HG03139 (cell line): ENCODE results near the gene EEF2K.
"Not testable (repeated sequence)": the region's sequence is repeated elsewhere in the genome, so short reads cannot be mapped to it uniquely, and the experiment has no call there.

ENCODE experiments used
- ATAC-seq: cut with Tn5 transposase; IDR thresholded peaks from one replicate; pipeline ENCODE4 v1.9.1; 2021; ENCODE audit not compliant: unreplicated experiment

Gene EEF2K

DNA sequence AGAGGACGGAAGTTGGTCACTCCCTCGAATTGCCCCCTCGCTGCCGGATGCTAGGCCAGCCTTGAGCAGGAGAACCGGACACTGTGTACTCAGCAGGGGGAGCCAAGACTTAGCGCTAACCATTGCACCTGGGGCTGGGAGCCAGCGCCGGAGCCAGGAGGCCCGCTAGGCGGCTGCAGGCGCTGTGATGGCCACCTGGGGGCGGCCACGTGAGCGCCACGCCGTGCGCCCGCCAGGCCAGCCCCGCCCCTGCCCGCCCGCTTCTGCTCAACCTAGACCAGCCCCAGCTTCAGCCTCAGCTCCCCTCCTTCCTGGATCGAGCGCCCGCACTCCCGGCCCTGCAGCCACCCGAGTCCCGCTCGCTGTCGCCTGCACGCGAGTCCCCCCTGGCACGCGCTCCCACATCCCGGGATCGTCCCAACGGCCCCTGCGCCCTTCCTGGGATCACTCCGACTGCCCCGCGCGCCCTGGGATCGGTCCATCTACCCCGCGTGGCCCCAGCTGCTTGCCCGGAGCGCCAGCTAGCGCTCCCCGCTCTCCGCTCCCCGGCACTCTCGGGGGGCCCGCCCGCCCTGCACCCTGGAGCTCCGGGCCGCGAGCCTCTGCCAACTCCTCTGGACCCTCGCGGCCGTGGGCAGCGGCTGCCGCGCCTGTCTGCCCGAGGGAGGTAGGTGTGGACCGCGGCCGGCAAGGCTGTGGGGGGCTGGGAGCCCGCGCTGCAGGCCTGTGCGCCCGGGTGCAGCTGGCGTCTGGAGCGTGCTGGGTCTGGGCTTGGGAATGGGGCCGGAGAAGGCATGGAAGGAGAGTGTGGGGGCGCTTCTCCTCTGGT is at the start of gene EEF2K:
Gene EEF2K, plus strand, starts transcription at position 266 of the 829 bp plus-strand sequence. CDS start 19,452 bp downstream, outside the sequence.
- peak; percentile 88 for ATAC-seq

DNA sequence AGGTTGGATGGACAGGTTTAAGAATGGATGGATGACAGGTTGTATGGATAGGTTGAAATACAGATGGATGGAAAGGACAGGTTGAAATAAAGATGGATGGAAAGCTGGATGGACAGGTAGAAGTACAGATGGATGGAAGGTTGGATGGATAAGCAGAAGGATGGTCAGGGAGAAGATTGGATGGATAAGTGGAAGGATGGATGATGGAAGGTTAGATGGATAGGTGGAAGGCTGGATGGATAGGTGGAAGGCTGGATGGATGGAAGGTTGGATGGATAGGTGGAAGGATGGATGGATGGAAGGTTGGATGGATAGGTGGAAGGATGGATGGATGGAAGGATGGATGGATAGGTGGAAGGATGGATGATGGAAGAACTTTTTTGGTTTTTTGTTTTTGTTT is 44.7 kb upstream of the EEF2K start:
- ATAC-seq, result no peak

DNA sequence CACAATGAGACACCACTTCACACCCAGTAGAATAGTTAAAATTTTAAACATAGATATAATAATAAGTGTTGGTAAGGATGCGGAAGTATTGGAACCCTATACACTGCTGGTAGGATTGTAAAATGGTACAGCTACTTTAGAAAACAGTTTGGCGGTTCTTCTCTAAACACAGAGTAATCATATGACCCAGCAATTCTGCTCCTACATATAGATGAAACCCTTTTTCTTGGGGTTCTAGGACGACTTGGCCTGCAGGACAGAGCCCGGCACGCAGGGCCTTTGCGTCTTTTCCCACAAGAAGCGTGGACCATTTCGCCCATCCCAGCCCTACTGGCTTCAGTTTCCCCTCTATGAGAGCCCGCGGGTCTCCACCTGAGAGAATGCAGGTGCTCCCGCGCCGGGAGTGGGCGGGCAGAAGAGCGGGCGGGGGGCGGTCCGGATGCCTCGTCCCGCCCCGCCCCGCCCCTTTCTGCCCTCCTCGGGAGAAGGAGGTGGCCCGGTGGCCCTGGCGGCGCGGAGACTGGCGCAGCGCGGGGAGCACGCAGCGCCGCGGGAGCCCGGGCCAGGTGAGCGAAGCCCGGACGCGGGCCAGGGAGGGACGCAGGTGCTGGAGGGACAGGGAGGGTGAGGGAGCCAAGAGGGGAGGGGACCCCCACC is 44.0 kb upstream of the EEF2K start, which contains the start of gene SDR42E2:
Gene SDR42E2, plus strand, starts transcription at position 508 of the 657 bp plus-strand sequence. CDS start 3,077 bp downstream, outside the sequence.
- ATAC-seq, result no peak

DNA sequence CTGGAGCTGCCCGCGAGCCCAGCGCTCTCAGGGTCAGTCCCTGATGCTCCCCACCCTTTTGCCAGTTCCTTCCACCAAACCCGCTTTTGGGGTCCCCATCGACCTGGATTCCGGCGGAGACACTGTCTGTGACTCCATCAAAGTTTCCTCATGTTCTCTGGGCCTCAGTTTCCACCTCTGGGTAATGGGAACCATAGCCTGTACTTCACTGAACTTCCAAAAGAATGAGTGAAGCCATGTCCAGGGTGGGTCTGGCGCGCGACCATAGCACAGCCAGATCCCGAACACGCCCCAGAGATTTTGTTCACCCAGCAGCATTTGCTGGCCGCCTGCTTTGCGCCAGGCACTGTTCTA is 43.4 kb upstream of the EEF2K start:
- ATAC-seq, result no peak

DNA sequence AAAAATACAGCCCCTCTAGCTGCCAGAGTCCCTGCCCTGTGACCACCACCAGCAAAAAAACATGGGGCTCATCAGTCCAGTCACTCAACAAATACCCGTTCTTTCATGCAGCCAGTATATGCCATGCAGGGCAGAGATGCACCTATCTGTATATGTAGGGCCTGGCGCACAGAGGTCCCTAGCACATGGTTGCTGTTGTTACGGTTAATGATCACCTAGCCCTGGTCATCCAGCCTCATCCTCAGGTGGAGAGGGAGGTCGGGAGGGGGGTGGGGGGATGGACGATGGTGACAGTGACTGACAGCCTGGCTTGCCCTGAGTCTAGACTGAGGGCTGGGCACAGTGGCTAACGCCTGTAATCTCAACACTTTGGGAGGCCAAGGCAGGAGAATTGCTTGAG is 42.3 kb upstream of the EEF2K start:
- no peak for ATAC-seq

DNA sequence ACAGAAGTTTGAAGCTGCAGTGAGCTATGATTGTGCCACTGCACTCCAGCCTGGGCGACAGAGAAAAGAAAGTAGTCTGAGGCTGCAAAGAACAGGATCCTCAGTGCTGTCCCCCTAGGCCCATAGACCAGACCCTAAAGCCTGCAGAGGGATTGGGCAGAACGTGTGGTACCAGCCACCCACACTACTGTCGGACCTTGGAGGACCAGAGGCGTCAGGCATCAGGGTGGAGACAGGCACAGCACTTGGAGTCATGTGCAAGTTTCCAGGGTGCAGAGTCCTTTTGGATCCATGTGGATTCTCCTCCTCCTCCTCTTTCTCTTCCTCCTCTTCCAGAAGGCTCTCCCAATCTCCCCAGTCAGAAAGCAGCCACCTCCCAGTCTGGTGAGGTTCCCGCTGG is 41.6 kb upstream of the EEF2K start:
- ATAC-seq, result no peak

DNA sequence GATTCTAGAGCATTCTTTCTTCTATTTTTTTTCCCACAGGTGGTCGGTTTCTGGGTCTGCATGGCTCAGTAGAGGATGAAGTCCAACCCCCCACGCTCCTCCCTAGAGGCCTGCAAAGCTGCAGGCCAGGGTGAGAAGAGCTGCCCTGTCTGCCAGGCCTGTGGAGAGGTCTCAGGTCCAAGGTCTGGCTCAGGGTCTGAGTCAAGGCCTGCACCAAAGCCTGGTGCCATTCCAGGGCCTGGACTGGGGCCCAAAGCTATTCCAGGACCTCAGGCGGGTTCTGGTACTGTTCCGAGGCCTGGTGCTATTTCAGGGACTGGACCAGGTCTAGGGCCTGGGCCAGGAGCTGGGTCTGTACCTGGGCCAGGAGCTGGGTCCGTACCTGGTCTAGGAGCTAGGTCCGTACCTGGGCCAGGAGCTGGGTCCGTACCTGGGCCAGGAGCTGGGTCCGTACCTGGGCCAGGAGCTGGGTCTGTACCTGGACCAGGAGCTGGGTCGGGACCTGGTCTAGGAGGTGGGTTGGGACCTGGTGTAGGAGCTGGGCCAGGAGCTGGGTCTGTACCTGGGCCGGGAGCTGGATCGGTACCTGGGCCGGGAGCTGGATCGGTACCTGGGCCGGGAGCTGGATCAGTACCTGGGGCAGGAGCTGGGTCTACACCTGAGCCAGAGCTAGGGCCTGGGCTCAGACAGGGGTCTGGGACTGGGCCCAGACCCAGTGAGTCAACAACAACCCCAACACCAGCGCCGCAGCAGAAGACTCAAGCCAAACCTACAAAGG is 40.4 kb upstream of the EEF2K start:
- no peak for ATAC-seq

DNA sequence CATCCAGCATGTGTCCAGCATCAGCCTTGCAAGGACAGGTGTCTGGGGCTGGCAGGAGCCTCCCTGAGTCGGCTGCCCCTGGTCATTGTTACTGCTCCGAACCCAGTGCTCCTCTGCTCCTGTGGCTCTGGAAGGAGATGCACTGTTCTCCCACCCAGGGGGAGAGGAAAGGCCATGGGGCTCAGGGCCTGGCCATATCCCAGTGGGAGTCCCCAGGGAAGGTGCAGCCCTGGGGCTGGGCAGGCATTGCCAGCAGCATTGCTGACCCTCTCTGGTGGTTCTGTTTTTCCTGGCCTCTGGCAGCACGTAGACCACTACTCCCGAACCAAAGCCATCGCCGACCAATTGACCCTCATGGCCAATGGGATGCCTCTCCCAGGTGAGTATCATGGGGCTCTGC is 34.1 kb upstream of the EEF2K start:
- ATAC-seq, result no peak

DNA sequence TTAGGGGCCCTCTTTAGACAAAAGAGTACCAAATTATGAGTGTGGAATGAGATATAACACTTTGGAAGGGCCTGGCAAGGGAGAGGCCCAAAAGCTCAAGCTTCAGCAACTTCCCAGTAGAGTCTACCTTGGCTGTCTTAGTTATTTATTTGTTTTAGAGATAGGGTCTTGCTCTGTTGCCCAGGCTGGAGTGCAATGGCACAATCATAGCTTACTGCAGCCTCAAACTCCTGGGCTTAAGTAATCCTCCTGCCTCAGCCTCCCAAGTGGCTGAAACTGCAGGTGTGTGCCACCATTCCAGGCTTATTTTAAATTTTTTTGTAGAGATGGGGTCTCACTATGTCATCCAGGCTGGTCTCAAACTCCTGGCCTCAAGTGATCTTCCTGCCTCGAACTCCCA is 33.4 kb upstream of the EEF2K start:
- not testable (repeated sequence) for ATAC-seq

DNA sequence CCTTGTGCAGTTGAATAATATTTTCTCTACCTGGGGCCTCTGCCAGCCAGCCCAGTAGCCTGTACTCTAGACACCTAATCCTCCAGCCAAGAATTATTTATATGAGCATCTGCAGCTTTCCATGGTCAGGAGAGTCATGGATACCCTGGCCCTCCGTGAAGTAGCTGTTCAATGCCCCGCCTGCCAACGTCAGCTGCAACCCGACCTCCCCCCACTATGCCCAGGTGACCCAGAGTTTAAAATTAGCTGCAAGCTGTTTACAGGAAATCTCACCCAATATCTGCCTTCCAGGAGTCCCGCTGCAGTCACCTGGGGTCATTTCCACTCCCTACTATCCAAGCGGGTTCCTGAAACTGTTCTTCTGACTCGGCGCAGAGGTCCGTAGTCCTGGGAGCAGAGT is 31.4 kb upstream of the EEF2K start:
- no peak for ATAC-seq

DNA sequence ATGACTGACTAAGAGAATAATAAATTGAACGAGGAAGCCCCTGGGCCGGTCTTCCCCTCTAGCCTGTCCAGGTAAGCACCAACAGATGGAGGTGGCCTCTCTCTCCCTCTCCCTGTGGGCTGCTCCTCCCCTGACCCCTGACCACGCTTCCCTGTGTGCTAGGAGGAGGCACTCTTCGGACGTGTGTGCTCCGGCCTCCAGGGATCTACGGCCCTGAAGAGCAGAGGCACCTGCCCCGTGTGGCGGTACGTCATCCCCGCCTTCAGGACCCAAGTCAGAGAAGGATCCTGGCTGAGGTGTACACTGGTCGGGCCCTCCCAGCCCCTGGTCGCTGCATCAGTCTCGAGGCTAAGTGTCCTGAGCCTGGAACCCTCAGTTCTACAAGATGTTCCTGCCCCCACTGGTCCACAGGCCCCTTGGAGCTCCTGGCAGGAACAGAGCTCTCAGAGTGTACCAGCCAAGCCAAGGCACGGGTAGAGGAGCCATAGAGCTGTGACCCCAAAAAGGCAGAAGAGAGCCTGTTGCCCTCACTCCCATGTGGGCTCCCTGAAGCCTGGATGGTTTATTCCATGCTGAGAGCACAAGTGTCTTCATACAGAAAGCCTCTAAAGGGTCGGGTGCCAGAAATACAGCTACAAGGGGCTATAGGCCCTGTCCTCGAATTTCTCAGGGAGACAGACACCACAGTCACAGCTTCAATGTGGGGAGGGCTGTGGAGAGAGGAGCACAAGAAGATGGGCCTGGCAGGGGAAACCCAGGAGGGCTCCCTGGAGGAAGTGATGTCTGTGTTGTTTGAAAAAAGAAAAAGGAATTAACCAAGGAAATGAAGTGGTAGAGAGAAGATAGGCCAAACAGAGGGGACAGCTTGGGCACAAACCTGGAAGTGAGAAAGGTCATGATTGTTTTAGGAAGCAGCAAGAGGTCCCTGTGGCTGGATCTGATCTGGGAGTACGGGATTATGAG is 27.8 kb upstream of the EEF2K start:
- no peak for ATAC-seq

DNA sequence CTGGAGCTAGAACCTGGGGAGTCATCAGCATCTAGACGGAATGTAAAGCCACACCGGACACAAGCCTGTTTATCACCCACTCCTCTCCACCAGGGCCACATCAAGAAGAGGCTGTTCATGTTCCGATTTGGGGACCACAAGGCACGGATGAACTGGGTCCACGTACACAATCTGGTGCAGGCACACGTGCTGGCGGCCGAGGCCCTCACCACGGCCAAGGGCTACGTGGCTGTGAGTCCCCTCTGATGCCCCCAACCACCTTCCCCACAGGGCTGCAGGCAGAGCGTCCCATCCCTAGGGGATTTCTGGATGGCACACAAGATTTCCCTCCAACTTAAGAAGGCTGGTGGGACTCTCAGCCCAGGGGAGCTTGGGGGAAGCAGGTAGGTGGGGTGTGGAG is 24.7 kb upstream of the EEF2K start:
- ATAC-seq, result no peak

DNA sequence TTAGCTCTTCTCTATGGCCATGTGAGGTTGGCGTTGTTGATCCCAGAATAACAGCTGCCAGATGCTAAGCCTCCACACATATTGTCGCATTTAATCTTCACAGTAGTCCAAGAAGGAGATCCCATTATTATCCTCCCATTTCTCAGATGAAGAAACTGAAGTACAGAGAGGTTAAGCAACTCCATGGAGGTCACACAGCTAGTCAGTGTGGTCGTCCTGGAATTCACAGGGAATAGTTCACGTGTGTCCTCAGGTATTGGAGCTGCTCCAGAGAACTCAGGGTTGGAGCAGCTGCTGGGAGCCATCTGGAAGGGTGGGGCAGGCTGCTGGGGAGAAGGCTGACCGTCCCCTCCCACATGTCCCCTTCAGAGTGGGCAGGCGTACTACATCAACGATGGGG is 24.2 kb upstream of the EEF2K start:
- ATAC-seq, result no peak

DNA sequence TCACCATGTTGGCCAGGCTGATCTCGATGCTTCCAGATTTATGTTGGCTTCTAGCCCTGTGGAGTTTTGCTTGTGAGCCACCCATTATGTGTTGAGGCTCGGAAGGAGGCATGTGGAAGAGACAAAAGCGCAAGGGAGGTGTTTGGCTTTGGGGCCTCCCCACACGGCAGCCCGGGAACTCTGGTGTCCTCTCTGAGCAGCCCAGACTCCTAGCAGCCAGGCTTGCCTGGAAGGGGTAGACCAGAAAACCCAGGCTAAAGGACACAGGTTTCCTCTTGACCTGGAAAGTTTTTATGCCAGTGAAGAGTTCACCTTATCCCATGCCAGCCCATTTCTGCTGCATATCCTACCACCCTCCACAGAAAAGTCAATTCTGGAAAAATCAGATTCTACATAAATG is 22.7 kb upstream of the EEF2K start:
- no peak for ATAC-seq

DNA sequence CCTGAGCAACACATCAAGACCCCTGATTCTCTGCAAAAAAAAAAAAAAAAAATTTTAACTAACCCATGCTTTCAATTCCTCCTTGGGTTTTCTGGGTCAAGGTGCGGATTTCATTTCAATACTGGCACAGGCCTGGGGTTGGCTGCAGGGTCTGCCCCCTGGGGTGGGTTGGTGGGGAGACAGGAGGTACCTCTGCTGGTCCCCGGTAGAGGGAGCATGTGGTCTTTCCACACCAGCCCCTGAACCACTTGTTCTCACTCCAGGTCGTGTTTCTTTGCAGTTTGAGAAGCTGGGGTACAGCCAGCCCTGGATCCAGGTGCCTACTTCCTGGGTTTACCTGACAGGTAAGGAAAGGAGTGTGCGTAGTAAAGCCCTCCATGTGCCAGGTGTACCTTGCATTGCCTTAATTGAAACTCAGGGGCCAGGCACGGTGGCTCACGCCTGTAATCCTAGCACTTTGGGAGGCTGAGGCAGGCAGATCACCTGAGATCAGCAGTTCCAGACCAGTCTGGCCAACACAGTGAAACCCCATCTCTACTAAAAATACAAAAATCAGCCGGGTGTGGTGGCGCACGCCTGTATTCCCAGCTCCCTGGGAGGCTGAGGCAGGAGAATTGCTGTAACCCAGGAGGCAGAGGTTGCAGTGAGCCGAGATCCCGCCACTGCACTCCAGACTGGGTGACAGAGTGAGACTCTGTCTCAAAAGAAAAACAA is 22.0 kb upstream of the EEF2K start:
- ATAC-seq, result no peak

DNA sequence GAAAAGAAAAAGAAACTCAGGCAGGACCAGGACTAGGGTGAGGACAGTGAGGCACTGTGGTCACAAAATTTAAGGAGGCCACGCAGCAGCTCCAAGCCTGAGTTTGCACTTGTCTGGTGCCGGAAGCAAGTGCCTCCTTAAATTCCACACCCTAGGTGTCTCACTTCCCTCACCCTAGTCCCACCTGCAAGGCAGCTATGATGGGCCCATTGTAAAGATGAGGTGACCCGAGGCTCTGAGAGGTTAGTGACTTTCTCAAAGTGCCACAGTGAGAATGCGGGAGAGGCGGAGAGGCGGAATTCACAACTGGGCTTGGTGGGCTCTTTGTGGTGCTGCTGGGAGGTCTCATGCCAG is 21.5 kb upstream of the EEF2K start:
- ATAC-seq, result no peak

DNA sequence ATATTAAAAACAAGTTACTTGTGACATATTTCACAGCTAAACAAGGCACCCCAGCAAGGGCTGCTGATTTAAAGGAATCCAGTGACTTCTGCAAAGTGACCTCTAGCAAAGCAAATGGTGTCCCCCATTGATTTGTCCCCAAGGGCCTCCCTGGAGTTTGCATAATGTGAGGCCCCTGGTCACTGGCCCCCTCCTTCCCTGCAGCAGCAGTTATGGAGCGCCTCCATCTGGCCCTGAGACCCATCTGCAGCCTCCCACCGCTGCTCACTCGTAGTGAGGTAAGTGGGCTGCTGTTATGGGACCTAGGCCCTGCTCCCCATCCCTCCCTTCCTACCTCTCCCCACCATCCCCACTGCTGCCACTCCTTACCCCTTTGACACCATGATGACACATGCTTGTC is 19.6 kb upstream of the EEF2K start:
- no peak for ATAC-seq

DNA sequence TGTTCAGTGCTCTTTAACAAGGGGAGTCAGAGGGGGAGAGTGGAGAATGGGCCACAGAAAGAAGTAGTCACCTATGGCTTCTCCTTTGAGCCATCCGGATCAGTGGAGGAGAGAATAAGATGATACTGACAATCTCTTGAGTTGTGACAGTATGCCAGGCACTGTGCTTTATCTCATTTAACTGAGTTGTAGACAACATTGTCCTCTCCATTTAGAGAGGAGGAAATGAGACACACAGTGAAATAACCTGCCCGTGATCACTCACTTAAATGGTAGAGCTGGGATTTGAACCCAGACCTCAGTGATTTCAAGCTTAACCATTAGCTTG is 17.8 kb upstream of the EEF2K start:
- no peak for ATAC-seq

DNA sequence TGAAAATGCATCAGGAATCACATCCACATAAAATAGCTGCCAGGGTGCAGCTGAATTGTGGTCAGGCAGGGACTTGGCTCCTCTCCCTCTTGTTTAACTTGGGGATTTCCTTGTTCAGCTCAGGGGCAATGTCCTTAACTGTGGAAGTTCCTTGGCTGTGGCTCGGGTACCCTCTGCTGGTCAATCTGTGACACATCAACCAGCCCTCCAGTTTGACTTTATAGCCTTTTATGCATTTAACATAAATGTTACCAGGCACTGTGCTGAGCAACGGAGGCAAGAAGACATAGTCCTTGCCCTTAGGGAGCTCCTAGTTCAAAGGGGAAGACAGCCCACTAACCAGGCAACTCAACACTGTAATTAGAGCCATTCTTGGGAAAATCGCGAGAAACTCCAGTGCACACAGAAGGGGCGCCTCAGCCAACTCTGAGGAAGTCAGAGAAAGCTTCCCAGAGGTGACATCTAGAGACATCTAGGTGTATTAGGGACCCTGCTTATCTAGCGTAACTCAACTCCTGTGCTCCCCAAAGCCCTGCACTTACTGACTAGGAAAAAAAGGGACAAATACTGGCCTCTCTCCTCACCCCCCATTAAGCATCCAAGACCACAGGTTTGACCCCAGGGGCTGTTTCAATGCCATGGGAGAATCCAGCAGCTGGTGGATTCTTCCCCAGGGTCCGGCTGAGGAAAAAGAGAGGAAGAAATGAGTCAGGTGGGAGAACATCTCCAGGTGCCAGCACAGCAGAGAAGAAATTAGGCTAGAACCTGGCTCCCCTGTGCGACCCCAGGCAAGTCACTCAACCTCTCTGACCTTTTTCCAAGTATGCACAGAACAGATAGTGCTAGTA is 17.3 kb upstream of the EEF2K start:
- no peak for ATAC-seq
